ENCODE data around the gene ATAD3C.
"Not testable (repeated sequence)": the region's sequence is repeated elsewhere in the genome, so short reads cannot be mapped to it uniquely, and the experiment has no call there.

Gene ATAD3C

GRCh38 chr1:1511533-1512285 is 62.2 kb downstream of the ATAD3C start, which contains the start of gene ATAD3A:
TSS of gene ATAD3A (plus strand) at chr1:1512162. CDS start at chr1:1512269, 107 bp downstream.
- DNase-seq = peak; percentile 94 to 96

GRCh38 chr1:1512425-1512824 is 62.9 kb downstream of the ATAD3C start:
- DNase-seq = not testable (repeated sequence)

DNA sequence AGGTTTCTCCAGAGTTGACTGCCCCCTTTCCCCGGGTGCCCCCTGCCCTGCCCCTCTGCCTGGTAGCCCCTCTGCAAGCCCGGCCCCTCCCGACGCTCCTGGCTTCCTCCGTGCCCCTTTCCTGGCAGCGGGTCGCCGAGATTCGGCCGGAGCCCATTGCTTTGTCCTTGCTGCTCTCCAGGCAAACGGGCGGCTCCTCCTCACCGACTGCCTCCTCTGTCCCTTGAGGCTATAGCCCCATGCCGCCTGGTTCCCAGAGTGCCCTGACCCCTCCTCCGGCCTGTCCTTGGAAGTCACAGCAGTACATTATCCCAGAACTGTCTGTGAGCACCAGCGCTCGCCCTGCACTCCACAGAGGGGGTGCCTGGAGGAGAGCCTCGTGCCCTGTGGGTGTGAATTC is 64.2 kb downstream of the ATAD3C start:
- DNase-seq = not testable (repeated sequence)

DNA sequence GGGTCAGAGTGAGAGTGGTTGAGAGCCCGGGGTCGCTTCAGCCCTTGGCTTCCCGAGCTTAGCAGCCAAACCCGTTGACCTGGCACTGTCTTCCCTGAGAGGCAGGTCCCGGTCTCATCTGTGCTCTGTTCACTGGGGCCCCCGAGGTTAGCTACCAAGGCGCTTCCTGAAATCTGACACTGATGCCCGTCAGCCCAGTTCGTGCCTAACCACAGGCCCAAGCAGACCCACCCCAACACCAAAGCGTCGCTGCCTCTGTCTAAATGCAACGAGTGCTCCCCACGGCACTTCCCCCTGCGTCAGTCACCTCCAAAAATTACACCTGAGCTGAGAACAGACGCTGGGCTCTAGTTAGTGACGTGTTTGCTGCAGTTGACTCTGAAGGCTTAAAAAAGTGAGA is 64.9 kb downstream of the ATAD3C start:
- not testable (repeated sequence) for DNase-seq

DNA sequence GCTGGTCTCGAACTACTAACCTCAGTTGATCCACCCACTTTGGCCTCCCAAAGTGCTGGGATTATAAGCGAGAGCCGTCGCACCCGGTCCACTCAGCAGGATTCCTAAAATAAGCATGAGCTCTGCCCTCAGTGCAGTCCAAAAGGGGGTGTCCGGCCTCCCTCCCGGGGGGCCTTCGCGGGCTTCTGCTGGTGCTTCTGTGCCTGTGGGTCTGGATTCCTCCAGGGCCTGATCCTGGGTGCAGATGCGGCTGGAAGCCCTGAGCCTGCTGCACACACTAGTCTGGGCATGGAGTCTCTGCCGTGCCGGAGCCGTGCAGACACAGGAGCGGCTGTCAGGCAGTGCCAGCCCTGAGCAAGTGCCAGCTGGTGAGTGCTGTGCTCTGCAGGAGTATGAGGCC is 67.4 kb downstream of the ATAD3C start:
- not testable (repeated sequence) for DNase-seq

- no peak for DNase-seq
These were observed 68.6 kb downstream of the ATAD3C start for GRCh38 chr1:1517973-1518620.

DNA sequence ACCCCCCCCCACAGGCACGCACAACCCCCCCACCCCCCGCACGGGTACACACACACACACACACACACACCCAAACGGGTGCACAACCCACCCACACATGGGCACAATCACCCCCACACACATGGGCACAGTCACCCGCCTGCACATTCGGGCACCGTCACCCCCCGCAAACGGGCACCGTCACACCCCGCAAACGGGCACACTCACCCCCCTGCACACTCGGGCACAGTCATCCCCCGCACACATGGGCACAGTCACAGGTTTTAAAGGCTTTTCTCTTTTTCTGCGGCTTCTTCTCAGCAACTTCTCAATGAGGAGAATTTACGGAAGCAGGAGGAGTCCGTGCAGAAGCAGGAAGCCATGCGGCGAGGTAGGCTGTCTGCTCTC is 69.1 kb downstream of the ATAD3C start:
- not testable (repeated sequence) for DNase-seq
